ENCODE data around the gene XYLT1. TPM values are rescaled to one million over a fixed set of nuclear protein-coding genes. Genes with fewer than 3 reads are reported as not detected.

Gene XYLT1
- total RNA-seq, 4 donors from 2014 or later, result 20.0 to 43.0 (median 27.4) TPM

DNA sequence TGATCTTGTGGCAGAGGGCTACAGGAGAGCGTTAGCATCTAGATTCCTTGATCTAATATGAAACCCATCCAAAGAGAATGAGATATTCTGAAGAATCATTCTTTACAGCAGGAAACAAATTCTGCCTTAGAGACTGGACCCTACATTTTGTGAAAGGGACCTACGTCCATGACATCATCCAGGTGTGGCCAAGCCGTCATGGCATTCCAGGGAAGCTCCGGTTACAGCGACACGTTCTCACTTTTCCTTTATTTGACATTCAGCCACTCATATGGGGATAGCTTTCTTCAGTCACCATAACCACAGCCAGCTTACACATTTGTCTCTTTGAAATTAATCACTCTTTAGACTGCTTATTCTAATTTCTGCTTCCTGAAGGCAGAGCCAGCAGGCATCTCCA lies 408.1 kb downstream of the XYLT1 start:
- TF ChIP-seq, protein P1, sequence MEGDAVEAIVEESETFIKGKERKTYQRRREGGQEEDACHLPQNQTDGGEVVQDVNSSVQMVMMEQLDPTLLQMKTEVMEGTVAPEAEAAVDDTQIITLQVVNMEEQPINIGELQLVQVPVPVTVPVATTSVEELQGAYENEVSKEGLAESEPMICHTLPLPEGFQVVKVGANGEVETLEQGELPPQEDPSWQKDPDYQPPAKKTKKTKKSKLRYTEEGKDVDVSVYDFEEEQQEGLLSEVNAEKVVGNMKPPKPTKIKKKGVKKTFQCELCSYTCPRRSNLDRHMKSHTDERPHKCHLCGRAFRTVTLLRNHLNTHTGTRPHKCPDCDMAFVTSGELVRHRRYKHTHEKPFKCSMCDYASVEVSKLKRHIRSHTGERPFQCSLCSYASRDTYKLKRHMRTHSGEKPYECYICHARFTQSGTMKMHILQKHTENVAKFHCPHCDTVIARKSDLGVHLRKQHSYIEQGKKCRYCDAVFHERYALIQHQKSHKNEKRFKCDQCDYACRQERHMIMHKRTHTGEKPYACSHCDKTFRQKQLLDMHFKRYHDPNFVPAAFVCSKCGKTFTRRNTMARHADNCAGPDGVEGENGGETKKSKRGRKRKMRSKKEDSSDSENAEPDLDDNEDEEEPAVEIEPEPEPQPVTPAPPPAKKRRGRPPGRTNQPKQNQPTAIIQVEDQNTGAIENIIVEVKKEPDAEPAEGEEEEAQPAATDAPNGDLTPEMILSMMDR (IDR thresholded peaks at IDR 0.05), result no peak
- ATAC-seq (ENCODE audit: low FRiP score) (no peak), DNase-seq (ENCODE audit: low spot score) (no peak)

GRCh38 chr16:17061326-17061725 lies 409.4 kb downstream of the XYLT1 start:
- no peak for DNase-seq (ENCODE audit: low spot score)
- ATAC-seq (ENCODE audit: low FRiP score), result no peak
- TF ChIP-seq, protein P1 (IDR thresholded peaks at IDR 0.05), result no peak

DNA sequence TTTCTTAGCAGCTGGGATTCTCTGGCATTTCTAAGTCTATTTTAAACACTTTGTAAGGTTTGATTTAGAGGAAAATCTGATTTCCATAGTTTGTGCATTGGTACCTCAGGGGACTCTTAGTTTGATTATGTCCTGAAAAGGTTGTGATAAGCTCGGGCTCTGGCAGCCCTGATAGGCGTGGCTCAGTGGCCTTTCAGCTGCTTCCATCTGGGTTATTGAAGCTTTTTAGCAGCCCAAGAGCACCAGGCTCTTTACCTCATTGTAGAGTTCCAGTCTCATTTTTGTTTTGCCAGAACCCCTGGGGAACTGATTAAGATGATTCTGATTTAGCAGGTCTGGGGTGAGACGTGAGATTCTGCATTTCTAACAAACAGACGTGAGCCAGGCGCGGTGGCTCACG lies 412.3 kb downstream of the XYLT1 start:
- no peak for ATAC-seq (ENCODE audit: low FRiP score)
- no peak for DNase-seq (ENCODE audit: low spot score)
- TF ChIP-seq, protein P1 (IDR thresholded peaks at IDR 0.05), result no peak

DNA sequence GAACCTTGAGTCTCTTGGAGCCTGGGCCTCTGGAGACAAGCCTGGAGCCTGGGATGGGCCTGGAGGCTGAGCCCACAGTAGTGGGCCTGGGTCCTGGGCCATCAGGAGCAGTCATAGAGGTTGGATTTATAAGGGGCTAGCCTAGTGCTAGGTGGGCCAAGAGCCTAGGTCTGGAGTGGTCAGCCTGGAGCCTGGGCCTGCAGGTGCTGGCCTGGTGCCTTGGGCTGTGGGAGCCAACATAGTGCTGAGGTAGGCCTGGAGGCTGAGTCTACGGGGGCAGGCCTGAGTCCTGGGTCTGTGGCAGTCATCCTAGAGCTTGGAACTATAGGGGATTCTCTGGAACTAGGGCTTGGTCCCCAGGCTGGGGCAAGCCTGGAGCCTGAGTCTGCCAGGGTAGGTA lies 414.1 kb downstream of the XYLT1 start:
- DNase-seq (ENCODE audit: low spot score), result no peak
- no peak for ATAC-seq (ENCODE audit: low FRiP score)
- TF ChIP-seq, protein P1 (IDR thresholded peaks at IDR 0.05), result no peak

DNA sequence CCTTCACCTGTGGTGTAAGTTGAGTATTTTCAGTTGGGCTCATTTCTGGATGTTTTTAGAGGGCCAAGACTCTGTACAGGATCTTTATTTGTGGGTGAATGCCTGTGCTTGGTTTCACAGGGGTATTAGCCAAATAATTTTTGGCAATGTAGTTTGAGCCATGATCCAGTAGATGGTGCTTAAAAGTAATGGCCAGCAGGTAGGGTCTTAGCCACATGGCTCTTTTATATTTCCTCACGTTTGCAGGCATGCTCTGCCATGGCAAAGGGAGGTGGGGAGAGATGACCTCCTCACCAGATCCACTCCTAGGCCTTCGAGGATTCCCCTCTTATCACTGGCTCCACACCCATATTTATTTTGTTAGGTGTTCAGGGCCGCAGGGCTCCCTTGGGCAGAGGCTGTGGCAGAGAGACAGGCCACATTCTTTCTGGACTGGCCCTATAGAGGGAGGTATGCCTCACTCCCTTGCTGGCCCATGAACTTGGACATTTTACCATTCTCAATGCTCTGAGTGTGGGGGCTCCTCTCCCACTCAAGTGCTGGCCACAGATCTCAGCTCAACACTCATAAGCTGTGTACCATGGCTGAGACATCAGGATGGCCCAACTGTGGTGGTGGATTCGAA lies 417.1 kb downstream of the XYLT1 start:
- ATAC-seq (ENCODE audit: low FRiP score) (no peak), DNase-seq (ENCODE audit: low spot score) (no peak)
- TF ChIP-seq, protein P1 (IDR thresholded peaks at IDR 0.05), result no peak

Small RNA genes within 50 kb of the gene (small RNA-seq; reads per million reads assigned to genes)
- not detected for gene AC109446.1
